A549 (cell line): ENCODE results near the gene LAMP5.

Experiments
- JUNB ChIP-seq: fragments of >200 bp; sonication (Bioruptor Twin); formaldehyde crosslinking; IDR thresholded peaks from 2 replicates; pipeline ENCODE4 v1.6.1; 2016
- POLR2A ChIP-seq: IDR thresholded peaks from 2 replicates; pipeline ENCODE4 v1.6.1; 2012; ENCODE audit warnings: mild to moderate bottlenecking, low read length
- REST ChIP-seq: fragments of 200-600 bp; sonication (generic); IDR thresholded peaks from 2 replicates; pipeline ENCODE4 v1.6.1; 2016; ENCODE audit warnings: antibody characterized with exemption, mild to moderate bottlenecking, moderate library complexity
- ZSCAN20 ChIP-seq: fragments of 250-450 bp; sonication (Bioruptor Pico); IDR thresholded peaks from 2 replicates; pipeline ENCODE4 v1.8.0; 2022; ENCODE audit warnings: mild to moderate bottlenecking, moderate library complexity

- TF ChIP-seq ZSCAN20: no peak
- TF ChIP-seq POLR2A: no peak
- TF ChIP-seq JUNB: no peak
- no peak for TF ChIP-seq REST
Measured at GRCh38 chr20:9573335-9574151, 59.2 kb downstream of the LAMP5 start.
